ENCODE measurements around the gene BCL2L2.
A peak's percentile ranks its signal among the peaks of the same experiment; 100 is the strongest.
"Not testable (repeated sequence)": the region's sequence is repeated elsewhere in the genome, so short reads cannot be mapped to it uniquely, and the experiment has no call there.

The BCL2L2 gene

DNA sequence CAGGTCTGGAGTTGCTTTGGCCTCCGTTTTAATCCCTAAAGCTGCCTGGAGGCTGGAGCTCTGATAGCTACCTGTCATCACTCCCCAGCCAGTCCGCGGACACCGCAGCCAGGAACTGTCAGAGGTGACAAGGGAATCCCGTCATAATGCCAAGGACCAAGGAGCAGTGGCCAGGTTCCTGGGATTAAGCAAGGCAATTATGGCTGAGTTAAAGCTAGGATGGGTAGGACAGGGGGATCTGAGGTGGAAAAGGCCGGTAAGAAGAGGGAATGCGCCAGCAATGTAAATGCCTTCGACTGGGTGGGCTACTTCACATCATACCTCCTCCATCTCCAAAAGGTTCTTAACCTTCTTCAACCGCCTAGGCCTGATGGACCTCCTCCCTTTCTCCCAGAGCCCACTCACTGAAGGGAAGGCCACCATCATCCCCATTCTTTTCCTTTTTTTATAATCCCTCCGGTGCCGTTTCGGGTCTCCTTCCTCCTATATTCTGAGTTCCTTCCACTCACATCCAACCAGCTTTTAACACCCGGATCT lies 5.9 kb upstream of the BCL2L2 start:
- DNase-seq: peak in 1 of 2 experiments; percentile 28

DNA sequence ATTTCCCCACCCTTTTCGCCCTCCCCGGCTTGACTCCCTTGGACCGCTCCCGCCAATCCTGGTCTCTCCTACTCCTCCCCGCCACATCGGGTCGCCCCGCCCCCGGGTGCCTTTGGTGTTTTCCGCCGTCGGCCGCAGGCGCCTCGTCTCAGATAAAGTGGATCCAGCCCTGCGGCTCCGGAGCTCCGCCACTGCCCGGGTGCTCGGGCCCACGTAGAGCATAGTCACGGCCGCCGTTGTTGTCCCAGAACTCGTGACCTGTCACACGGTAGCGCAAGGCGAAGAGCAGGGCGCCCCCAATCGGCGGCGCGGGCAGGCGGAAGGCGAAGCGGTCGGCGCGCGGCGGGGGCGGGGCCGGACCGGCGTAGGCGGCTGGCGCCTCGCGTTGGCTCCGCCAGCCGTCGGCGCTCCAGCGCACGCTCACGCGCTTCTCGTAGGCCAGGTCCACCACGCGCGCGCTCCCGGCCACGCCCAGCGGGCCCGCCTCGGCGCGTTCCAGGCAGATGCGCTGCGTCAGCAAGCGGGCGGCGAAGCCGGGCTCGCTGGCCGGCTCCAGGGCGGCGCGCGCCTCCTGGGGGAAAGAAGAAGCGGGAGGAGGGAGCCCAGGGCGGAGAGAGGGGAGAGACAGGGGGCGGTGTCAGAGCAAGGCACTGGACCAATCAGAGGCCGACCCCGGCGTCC lies 5.2 kb upstream of the BCL2L2 start:
- DNase-seq: peak; percentile 93 to 98

DNA sequence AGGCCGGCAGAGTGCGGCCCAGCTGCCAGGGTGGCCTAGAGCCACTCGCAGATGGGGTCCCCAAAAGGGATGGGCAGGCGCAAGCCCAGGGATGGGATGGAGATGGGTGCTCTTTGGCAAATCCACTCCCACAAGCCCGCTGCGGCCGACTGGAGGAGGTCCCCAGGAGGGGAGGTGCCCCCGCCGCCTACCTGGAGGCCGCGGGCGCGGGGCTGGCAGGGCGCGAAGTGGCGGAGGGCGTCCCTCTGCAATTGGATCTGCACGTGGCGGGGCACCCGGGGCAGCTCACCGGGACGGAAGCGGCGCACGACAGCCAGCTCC lies 4.7 kb upstream of the BCL2L2 start:
- DNase-seq: no peak

DNA sequence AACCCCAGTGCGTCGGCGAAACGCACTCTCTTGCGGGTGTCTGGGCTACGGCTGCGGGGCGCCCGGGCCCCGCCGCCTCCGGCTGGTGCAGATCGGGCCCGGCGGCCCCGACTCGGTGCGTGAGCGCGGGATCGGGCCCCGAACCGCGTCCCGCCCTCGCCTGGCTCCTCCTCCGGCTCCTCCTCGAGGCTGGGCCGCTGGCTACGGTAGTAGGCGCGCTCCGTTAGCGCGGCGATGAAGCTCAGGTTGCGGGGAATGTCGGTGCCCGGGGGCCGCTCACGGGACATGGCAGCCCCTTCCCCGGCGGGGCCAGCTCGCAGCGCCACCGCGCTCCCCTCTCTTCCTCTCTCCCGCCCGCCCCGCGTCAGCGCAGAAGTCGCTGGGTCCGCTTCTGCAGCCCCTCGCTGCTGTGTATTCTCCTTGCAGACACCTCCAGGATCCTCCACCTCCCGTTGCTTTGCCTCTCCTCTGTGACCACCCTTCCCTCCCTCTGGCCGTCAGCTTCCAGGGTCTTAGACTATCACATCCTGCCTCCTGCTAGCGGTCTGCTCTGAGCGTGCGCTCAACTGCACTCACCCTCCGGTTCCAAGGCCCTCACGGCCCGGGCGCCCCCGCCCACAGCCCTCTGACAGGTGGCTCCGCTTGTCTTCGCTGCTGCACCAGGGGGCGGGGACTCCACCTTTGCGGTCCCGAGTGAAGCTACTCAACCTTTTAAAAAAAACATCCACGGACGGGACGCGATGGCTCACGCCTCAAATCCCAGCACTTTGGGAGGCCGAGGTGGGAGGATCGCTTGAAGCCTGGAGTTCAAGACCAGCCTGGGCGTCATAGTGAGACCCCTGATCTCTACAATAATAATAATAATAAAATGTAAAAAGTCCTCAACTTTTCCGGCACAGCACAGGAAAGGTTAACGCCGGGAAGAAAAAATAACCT lies 4.1 kb upstream of the BCL2L2 start, which contains the start of gene PPP1R3E:
Gene PPP1R3E (minus strand): TSS at position 570 of the 936 bp plus-strand sequence. CDS start 283 bp downstream, at position 287.
- DNase-seq: peak; percentile 54 to 88

DNA sequence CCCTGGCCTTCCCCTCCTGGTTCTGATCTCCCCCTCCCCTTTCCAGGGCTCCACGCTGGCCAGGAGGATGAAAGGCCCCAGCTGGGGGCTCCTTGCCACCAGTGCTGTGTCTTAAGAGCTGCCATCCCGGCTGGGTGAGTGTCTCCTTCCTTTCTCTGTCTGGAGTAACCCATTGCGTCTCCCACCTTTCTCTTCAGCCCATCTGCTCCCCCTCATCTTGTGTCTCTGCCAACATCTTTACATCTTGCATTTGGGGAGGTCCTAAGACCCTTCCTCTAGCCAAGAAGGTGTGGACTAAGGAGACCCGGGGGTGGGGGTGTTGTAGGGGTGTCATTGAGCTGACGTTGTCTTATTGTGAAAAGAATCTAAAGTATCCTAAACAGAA lies 505 bp downstream of the BCL2L2 start:
- no peak for DNase-seq

DNA sequence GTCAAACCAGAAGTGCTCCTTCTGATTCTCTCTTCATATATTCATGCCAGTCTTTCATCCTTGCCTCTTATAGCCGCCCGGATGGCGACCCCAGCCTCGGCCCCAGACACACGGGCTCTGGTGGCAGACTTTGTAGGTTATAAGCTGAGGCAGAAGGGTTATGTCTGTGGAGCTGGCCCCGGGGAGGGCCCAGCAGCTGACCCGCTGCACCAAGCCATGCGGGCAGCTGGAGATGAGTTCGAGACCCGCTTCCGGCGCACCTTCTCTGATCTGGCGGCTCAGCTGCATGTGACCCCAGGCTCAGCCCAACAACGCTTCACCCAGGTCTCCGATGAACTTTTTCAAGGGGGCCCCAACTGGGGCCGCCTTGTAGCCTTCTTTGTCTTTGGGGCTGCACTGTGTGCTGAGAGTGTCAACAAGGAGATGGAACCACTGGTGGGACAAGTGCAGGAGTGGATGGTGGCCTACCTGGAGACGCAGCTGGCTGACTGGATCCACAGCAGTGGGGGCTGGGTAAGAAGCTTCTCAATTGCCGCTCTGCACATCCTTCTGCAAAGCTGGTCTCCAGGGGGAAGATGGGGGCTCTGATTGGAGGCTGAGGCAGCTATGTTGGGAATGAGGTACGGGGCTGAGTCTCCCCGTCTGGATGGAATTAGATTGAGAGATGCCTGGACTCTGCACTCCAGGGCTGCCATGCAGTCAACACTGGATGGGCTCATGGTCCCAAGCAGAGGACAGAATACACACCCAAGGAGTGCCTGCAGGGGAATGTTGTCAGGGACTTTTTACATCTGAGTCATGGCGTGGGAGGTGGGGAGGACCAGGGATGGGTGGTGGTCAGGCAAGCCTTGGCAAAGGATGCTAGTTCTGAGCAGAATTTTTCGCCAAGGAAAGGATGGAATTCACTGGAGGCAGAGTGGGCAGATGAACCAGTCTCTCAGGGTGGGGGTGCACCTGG lies 1.3 kb downstream of the BCL2L2 start:
- DNase-seq: no peak

DNA sequence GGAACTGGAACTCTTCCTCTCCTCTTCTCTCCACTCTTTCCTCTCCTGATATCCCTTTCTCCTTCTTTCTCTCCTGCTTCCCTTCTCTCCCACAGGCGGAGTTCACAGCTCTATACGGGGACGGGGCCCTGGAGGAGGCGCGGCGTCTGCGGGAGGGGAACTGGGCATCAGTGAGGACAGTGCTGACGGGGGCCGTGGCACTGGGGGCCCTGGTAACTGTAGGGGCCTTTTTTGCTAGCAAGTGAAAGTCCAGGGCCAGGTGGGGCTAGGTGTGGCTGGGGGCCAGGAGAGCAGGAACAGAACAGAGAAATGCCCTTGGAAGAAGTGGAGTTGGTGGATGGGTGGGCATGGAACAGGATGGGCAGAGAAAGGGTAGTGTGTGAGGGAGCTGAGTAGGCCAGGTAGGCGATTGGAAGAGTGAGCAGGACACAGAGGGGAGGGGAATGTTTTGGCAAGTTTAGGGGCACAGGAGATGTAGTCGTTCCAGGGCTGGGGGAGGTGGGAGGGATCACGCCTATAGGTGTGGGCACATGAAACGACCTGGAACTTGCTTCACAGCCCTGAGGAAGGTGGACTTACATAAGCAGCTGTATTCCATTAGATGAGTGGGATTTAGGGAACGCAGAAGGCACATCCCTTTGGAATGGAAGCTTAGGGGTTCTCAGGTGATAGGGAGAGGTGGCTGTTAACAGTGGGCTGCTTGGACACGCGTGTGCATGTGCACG lies 2.2 kb downstream of the BCL2L2 start:
- DNase-seq: no peak

DNA sequence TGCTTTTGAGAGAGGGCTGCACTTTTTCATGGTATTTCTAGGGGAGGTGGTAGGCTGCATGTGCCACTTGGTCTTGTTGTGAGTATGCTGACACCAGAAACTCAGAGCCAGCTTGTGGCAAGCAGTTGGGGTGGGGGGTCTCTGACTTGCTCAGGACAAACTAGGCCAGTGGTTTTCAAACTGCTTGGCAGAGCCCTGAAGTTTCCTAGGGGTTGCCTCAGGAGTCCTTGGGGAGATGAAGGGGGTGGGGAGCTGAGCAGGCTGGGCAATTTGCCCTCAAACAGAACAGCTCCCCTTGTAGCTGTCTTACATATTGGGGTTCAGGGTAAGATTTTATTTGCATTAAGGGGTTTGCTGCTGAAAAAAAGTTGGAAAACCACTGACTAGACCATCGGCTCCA lies 3.9 kb downstream of the BCL2L2 start:
- no peak for DNase-seq

DNA sequence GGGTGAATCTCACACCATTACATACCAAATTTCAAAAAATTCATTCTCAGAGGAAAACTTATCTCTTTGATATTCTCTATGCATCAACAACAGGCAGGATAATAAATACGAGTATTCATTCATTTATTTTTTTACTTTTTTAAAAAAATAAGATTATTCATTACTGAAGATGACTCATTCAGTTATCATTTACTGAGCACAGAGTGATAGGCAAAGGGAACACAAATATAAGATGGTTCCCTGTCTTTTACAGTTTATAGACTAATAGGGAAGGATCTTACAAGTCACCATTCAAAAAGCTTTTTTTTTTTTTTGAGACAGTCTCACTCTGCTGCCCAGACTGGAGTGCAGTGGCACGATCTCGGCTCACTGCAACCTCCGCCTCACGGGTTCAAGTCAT lies 9.7 kb downstream of the BCL2L2 start:
- no peak for DNase-seq

DNA sequence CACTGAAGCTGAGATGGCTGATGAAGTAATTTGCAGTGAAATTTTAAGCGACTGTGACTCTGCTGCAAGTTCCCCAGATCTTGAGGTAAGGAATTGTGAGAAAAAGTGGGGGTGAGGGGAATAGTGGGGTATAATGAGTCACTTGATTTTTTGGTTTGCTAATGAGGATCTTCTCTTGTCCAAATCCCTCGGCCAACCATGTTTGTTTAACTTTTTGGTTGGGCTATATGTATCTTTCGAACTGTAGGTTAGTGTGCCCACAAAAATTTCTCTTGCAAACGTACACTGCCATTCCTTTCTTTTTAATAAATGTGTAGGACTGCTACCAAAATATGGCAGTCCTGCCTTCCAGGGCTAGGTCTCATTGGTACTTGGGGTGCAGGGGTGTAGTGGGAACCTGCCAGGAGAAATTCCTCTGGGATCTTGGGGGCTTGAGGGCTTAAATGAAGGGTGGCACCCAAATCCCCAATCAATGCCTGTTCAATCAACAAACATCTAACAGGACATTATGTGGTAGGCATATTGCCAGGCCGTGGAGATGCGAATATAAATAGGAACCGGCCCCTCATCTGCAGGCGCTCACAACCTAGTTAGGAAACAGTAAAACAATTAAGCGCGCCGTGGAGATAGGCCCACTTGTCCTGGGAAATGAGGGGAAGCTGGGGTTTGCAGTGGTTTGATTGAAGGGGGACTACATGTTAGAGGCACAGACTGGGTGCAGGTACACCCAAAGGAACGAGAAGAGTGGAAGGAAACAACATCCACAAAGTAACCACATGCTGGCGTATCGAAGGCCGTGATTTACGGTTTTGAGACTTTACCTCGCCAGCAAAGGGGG lies 13.3 kb downstream of the BCL2L2 start:
- no peak for DNase-seq

DNA sequence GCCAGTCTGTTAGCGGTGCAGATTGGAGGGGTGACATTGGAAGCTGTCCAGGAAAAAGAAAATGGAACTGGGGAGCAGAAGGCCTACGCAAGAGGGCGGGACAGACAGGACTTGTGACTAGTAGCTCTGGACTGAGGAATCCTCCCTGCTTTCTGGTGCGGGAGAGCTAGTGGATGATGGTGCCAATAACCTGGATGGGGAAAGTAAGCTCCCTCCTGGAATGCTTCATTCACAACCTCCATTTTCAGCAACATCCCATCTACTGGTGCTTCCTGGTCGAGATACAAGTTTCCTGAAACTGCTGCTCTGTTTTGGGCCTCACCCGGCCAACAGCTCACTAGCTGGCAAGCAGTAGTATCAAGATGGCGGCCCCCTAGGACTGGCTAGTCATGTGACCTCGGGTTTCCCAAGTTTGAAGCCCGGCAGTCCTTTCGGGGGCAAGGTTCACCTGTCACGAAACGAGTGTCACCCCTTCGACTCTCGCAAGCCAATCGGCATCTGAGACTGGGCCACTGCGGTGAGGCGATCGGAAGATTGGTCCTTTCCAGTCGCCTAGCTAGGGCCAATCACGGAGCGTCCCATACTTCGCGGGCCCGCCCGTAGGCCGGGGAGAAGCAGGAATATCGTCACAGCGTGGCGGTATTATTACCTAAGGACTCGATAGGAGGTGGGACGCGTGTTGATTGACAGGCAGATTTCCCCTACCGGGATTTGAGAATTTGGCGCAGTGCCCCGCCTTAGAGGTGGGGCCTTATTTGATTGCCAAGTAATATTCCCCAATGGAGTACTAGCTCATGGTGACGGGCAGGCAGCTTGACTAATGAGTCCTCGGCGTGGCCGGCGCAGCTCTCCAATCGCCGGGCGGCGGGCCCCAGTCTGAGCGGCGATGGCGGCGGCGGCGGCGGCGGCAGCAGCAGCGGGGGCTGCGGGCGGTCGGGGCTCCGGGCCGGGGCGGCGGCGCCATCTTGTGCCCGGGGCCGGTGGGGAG lies 14.2 kb downstream of the BCL2L2 start, which contains the start of gene PABPN1:
Gene PABPN1 (plus strand): TSS at position 874 of the 988 bp plus-strand sequence. CDS start 13 bp downstream, at position 887.
- peak; percentile 99 for DNase-seq

DNA sequence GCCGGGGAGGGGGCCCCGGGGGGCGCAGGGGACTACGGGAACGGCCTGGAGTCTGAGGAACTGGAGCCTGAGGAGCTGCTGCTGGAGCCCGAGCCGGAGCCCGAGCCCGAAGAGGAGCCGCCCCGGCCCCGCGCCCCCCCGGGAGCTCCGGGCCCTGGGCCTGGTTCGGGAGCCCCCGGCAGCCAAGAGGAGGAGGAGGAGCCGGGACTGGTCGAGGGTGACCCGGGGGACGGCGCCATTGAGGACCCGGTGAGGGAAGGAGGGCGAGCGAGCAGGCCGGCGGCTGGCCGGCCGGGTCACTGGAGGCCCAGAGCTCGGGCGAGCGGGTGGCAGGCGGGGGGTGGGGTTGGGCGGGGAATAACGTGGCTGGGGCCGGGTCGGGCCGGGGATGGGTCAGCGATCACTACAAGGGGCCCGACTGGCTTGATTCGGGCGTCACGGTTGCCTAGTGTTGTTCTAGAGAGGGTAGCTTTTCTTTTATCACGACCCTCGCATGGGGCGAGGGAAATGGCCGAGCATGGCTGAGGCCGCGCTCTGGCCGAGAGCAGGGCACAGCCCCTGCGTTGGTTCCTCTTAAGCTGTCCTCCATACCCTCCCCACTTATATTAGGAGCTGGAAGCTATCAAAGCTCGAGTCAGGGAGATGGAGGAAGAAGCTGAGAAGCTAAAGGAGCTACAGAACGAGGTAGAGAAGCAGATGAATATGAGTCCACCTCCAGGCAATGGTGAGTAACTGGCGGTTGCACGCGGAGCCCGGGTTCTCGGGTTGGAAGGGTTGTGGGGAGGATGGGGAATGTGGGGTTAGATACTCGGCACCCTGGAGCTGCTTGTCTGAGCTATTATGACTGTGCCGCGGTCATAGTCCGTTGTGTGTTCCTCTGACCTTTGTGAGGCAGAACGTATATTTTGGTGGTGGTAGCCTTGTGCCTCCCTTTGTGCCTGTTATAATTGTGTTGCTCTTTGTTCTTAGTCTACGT lies 15.2 kb downstream of the BCL2L2 start:
- DNase-seq: peak; percentile 20 to 50

DNA sequence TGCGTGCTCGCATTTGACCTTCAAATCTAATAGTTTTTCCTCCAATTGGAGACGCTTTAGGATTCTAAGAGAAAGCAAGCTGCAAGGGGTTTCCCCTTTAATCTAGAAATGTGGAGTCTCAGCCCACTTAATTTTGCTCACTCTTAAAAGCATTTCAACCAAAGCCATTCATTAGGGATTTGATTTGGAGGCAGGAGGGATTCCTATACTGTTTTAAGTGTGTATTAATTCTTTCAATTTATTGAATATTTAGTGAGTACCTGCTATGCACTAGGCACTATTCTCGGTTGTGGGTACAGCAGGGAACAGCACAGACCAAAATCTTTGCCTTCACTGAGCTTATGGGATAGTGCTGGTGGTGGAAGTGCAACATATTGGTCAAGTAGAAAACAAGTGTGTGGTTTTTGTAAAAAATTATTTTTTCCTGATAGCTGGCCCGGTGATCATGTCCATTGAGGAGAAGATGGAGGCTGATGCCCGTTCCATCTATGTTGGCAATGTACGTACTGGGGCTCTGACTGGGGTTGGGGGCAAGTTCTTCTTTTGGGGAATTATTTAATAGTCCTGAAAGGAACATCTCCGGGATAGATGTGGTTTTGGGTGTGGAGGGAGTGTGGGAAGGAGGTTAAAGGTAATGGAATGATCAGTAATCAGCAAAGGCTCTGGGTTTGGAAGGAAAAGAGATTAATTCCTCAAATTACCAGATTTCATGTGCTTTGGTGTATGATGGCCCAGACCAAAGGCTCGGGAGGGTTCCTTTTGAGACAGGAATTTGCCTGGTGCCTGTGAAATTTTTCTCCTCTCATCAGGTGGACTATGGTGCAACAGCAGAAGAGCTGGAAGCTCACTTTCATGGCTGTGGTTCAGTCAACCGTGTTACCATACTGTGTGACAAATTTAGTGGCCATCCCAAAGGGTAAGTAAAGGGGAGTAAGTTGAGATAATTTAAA lies 16.2 kb downstream of the BCL2L2 start:
- no peak for DNase-seq

DNA sequence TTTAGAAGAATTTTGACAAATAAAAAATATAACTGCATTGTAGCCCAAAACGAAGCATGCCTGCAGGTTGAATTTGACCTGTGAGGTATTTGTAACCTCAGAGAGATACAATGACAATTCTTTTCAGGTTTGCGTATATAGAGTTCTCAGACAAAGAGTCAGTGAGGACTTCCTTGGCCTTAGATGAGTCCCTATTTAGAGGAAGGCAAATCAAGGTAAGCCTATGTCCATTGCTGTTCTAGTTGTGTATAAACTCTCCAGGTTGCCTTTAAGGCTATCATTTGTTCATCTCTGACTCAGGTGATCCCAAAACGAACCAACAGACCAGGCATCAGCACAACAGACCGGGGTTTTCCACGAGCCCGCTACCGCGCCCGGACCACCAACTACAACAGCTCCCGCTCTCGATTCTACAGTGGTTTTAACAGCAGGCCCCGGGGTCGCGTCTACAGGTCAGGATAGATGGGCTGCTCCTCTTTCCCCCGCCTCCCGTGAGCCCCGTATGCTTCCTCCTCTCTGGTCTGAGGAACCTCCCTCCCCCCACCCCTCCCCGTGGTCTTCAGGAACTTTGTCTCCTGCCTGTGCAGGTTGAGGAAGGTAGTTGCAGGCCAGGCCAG lies 17.3 kb downstream of the BCL2L2 start:
- no peak for DNase-seq

DNA sequence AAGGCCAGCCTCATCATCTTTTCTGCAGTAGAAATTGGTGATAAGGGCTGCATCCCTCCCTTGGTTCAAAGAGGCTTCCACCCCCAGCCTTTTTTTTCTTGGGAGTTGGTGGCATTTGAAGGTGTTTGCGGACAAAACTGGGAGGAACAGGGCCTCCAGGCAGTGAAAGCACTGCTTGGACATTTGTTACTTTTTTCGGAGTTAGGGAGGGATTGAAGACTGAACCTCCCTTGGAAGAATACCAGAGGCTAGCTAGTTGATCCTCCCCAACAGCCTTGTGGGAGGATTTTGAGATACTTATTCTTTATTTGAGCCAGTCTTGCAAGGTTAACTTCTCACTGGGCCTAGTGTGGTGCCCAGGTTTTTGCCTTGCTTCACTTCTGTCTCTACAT lies 17.8 kb downstream of the BCL2L2 start:
- DNase-seq: no peak

DNA sequence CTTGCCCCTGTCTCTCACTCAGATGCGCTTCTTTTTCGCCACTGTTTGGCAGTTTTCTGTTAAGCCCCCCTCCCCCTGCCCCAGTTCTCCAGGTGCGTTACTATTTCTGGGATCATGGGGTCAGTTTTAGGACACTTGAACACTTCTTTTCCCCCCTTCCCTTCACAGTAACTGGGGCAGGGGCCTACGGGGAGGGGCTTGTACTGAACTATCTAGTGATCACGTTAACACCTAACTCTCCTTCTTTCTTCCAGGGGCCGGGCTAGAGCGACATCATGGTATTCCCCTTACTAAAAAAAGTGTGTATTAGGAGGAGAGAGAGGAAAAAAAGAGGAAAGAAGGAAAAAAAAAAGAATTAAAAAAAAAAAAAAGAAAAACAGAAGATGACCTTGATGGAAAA lies 18.4 kb downstream of the BCL2L2 start:
- DNase-seq: no peak

DNA sequence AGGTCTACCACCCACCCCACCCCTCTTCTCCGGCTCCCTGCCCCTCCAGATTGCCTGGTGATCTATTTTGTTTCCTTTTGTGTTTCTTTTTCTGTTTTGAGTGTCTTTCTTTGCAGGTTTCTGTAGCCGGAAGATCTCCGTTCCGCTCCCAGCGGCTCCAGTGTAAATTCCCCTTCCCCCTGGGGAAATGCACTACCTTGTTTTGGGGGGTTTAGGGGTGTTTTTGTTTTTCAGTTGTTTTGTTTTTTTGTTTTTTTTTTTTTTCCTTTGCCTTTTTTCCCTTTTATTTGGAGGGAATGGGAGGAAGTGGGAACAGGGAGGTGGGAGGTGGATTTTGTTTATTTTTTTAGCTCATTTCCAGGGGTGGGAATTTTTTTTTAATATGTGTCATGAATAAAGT lies 19.1 kb downstream of the BCL2L2 start:
- DNase-seq: not testable (repeated sequence)
